SH-SY5Y (cell line): ENCODE results near the gene MYOM3.

ENCODE experiments used
- GATA2 ChIP-seq: IDR thresholded peaks from 2 replicates; pipeline ENCODE4 v1.6.1; 2011; ENCODE audit warnings: mild to moderate bottlenecking, low read depth, low read length
- GATA3 ChIP-seq: IDR thresholded peaks from 2 replicates; pipeline ENCODE4 v1.6.1; 2011; ENCODE audit warnings: low read depth, mild to moderate bottlenecking, low read length, moderate library complexity

GRCh38 chr1:24048205-24048869 lies 63.6 kb downstream of the MYOM3 start:
- no peak for TF ChIP-seq GATA2
- no peak for TF ChIP-seq GATA3
